Measurements from ENCODE around the gene EPS8. TPM values are rescaled to one million over a fixed set of nuclear protein-coding genes. Genes with fewer than 3 reads are reported as not detected.

Gene EPS8
- polyA plus RNA-seq, 1 of the 3 experiments (the other 2 are of a cell fraction), result 19.8 TPM

- 15% methylated on average over 3 of the region's 3 CpGs for WGBS (ENCODE audit: low lambda C conversion rate)
- Histone ChIP-seq H3K79me2 (ENCODE audit: insufficient read depth) (peaks cover 52% of the 10 kb centered on the region), H3K9me3 (no peaks in the 10 kb centered on the region), H3K27me3 (ENCODE audit: insufficient read depth) (no peaks in the 10 kb centered on the region), H2AFZ (ENCODE audit: low read depth) (peak overlapping the region; percentile 48; the same call in 1 of the 2 replicates), H3K9ac (peak overlapping the region; percentile 49; the same call in 1 of the 2 replicates), H3K9me2 (no peaks in the 10 kb centered on the region), H3K27ac (ENCODE audit: low read depth in 2 of 2, low read length in 1 of 2) (peak overlapping the region; percentile 53 to 92; a peak in 3 of 4 replicates), H3F3A (replicated peaks; ENCODE audit: insufficient read depth) (peaks cover 33% of the 10 kb centered on the region), H3K4me2 (peak overlapping the region; percentile 61; the same call in 1 of the 2 replicates), H3K4me3 (ENCODE audit: low read depth in 2 of 2, low read length in 1 of 2) (no peak overlapping the region), H3K36me3 (replicated peaks in 1 of 2; ENCODE audit: control insufficient read depth in 1 of 2, insufficient read depth in 2 of 2, low read length in 1 of 2) (peaks cover 0 to 3% of the 10 kb centered on the region in 2 experiments), H3K4me1 (ENCODE audit: control insufficient read depth in 1 of 2, insufficient read depth in 2 of 2, low read depth in 1 of 2, low read length in 1 of 2) (peaks cover 0 to 28% of the 10 kb centered on the region in 2 experiments; a peak in 3 of 4 replicates), H4K20me1 (ENCODE audit: insufficient read depth) (no peaks in the 10 kb centered on the region)
- ChIA-PET POLR2A (no interaction called here), CTCF (no interaction called here)
- TF ChIP-seq IRF3 (IDR thresholded peaks at IDR 0.05; ENCODE audit: low read depth, low read length) (no peak), GABPA (IDR thresholded peaks at IDR 0.05; ENCODE audit: low read depth) (no peak), TEAD4 (IDR thresholded peaks at IDR 0.05; ENCODE audit: borderline replicate concordance, insufficient read depth) (no peak), YY1 (IDR thresholded peaks at IDR 0.05; ENCODE audit: low read depth) (no peak)
- no peak for DNase-seq
Observed at GRCh38 chr12:15701631-15702156, 87.5 kb downstream of the EPS8 start.

GRCh38 chr12:15701206-15701605, 88.0 kb downstream of the EPS8 start:
- peaks cover 33% of the 10 kb centered on the region for H3F3A ChIP-seq (replicated peaks; ENCODE audit: insufficient read depth)
- CTCF ChIA-PET, result no interaction called here
- peaks cover 57% of the 10 kb centered on the region for H3K79me2 ChIP-seq (ENCODE audit: insufficient read depth)
- peak overlapping the region; percentile 49; the same call in 1 of the 2 replicates for H3K9ac ChIP-seq
- peak overlapping the region; percentile 55 to 92; a peak in 3 of 4 replicates for H3K27ac ChIP-seq (ENCODE audit: low read depth in 2 of 2, low read length in 1 of 2)
- POLR2A ChIA-PET, result no interaction called here
- no peaks in the 10 kb centered on the region for H3K27me3 ChIP-seq (ENCODE audit: insufficient read depth)
- no peaks in the 10 kb centered on the region for H3K9me3 ChIP-seq
- peaks cover 0 to 3% of the 10 kb centered on the region in 2 experiments for H3K36me3 ChIP-seq (replicated peaks in 1 of 2; ENCODE audit: control insufficient read depth in 1 of 2, insufficient read depth in 2 of 2, low read length in 1 of 2)
- no peak overlapping the region for H3K4me3 ChIP-seq (ENCODE audit: low read depth in 2 of 2, low read length in 1 of 2)
- H4K20me1 ChIP-seq (ENCODE audit: insufficient read depth), result no peaks in the 10 kb centered on the region
- 10% methylated on average over 1 of the region's 1 CpG for WGBS (ENCODE audit: low lambda C conversion rate)
- H2AFZ ChIP-seq (ENCODE audit: low read depth), result no peak overlapping the region; the same call in 1 of the 2 replicates
- TF ChIP-seq REST (IDR thresholded peaks at IDR 0.05; ENCODE audit: low read depth, low read length), result no peak
- TF ChIP-seq, protein P1, sequence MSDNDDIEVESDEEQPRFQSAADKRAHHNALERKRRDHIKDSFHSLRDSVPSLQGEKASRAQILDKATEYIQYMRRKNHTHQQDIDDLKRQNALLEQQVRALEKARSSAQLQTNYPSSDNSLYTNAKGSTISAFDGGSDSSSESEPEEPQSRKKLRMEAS (IDR thresholded peaks at IDR 0.05; ENCODE audit: low read depth), result no peak
- no peak for TF ChIP-seq FOXM1 (IDR thresholded peaks at IDR 0.05; ENCODE audit: low read depth)
- no peak for TF ChIP-seq TEAD4 (IDR thresholded peaks at IDR 0.05; ENCODE audit: borderline replicate concordance, insufficient read depth)
- TF ChIP-seq PBX3 (IDR thresholded peaks at IDR 0.05), result no peak
- TF ChIP-seq FOSL2 (IDR thresholded peaks at IDR 0.05; ENCODE audit: borderline replicate concordance, low read depth), result peak; percentile 30; the same call in 1 of the 2 replicates
- no peak for TF ChIP-seq NRF1 (IDR thresholded peaks at IDR 0.05; ENCODE audit: low read depth, low read length)
- TF ChIP-seq MEF2A (IDR thresholded peaks at IDR 0.05; ENCODE audit: borderline replicate concordance, low read depth), result no peak
- TF ChIP-seq JUND (IDR thresholded peaks at IDR 0.05), result 0 out of 2 replicates have a peak, but pooled peaks have one; percentile 8
- TF ChIP-seq RAD21 (IDR thresholded peaks at IDR 0.05; ENCODE audit: low read length), result no peak
- peak overlapping the region; percentile 61; the same call in 1 of the 2 replicates for H3K4me2 ChIP-seq
- peaks cover 0 to 23% of the 10 kb centered on the region in 2 experiments; a peak in 3 of 4 replicates for H3K4me1 ChIP-seq (ENCODE audit: control insufficient read depth in 1 of 2, insufficient read depth in 2 of 2, low read depth in 1 of 2, low read length in 1 of 2)
- H3K9me2 ChIP-seq, result no peaks in the 10 kb centered on the region
- no peak for DNase-seq

All from SK-N-SH (cell line).